ENCODE data around the gene ABCD3.
"Not testable (repeated sequence)": the region's sequence is repeated elsewhere in the genome, so short reads cannot be mapped to it uniquely, and the experiment has no call there.

ABCD3 gene

GRCh38 chr1:94417728-94417977 is 536 bp upstream of the ABCD3 start:
- peak overlapping the region; percentile 91 to 93 for H3K4me3 ChIP-seq
- intact Hi-C loops (cut with DNase I; ENCODE audit: low total_unique reads), result no loop called here
- DNase-seq, result no peak
- no peaks in the 10 kb centered on the region for H3K9me3 ChIP-seq
- H3K4me1 ChIP-seq, result peaks cover 0 to 34% (median 21%) of the 10 kb centered on the region in 4 donors
- H3K36me3 ChIP-seq, result no peaks in the 10 kb centered on the region
- TF ChIP-seq, protein P1, sequence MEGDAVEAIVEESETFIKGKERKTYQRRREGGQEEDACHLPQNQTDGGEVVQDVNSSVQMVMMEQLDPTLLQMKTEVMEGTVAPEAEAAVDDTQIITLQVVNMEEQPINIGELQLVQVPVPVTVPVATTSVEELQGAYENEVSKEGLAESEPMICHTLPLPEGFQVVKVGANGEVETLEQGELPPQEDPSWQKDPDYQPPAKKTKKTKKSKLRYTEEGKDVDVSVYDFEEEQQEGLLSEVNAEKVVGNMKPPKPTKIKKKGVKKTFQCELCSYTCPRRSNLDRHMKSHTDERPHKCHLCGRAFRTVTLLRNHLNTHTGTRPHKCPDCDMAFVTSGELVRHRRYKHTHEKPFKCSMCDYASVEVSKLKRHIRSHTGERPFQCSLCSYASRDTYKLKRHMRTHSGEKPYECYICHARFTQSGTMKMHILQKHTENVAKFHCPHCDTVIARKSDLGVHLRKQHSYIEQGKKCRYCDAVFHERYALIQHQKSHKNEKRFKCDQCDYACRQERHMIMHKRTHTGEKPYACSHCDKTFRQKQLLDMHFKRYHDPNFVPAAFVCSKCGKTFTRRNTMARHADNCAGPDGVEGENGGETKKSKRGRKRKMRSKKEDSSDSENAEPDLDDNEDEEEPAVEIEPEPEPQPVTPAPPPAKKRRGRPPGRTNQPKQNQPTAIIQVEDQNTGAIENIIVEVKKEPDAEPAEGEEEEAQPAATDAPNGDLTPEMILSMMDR (IDR thresholded peaks at IDR 0.05), result no peak
- H3K27me3 ChIP-seq, result no peaks in the 10 kb centered on the region
- peak overlapping the region; percentile 85 to 95 for H3K27ac ChIP-seq

GRCh38 chr1:94418664-94419655 is 771 bp downstream of the ABCD3 start:
- Histone ChIP-seq H3K27me3 (no peaks in the 10 kb centered on the region), H3K4me1 (peaks cover 0 to 43% (median 26%) of the 10 kb centered on the region in 4 donors), H3K9me3 (no peaks in the 10 kb centered on the region), H3K36me3 (no peaks in the 10 kb centered on the region), H3K4me3 (peak overlapping the region; percentile 91 to 93), H3K27ac (peak overlapping the region; percentile 85 to 95)
- DNase-seq, result peak; percentile 42 to 71
- intact Hi-C loops (cut with DNase I; ENCODE audit: low total_unique reads), result no loop called here
- TF ChIP-seq, protein P1 (IDR thresholded peaks at IDR 0.05), result no peak

GRCh38 chr1:94422115-94422820 is 4.1 kb downstream of the ABCD3 start:
- no peak overlapping the region for H3K27ac ChIP-seq
- H3K4me1 ChIP-seq, result peaks cover 0 to 54% (median 29%) of the 10 kb centered on the region in 4 donors
- TF ChIP-seq, protein P1 (IDR thresholded peaks at IDR 0.05), result no peak

DNA sequence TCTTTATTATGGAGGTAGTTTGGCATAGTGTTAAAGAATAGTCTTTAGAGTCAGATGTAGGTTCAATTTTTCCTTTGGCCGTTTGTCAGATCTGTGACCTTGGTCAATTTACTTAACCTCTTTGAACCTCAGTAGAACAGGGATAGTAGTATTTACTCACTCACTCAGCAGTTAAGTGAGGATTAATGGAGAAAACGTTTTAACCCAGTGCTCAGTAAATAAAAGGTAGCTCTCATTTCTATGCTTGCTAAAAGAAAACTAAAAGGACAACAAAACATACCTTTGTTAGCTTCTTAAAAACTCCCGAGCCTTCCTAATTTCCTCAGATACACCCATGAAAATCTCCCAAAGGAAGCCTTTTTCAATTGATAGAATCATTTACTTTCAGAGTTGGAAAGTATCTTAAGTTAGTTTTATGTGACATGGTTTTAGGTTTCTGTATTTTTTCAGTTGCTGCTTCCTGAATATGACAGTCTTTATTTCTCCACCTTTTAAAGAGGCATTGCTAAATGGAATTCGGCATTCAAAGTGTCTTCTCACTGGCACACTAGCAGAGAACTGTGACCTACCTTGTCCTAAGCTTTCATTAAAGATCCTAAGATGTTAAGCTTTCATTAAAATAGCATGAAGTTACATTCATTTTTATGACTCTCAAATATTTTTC is 7.8 kb downstream of the ABCD3 start:
- intact Hi-C loops (cut with DNase I; ENCODE audit: low total_unique reads), result no loop called here
- Histone ChIP-seq H3K36me3 (no peaks in the 10 kb centered on the region), H3K4me1 (peaks cover 0 to 46% (median 17%) of the 10 kb centered on the region in 4 donors), H3K4me3 (no peak overlapping the region), H3K27ac (no peak overlapping the region), H3K9me3 (no peaks in the 10 kb centered on the region), H3K27me3 (no peaks in the 10 kb centered on the region)
- TF ChIP-seq, protein P1 (IDR thresholded peaks at IDR 0.05), result no peak
- no peak for DNase-seq

More at GRCh38 chr1:94422115-94422820, 4.1 kb downstream of the ABCD3 start:
- intact Hi-C loops (cut with DNase I; ENCODE audit: low total_unique reads), result no loop called here
- Histone ChIP-seq H3K4me3 (no peak overlapping the region), H3K27me3 (no peaks in the 10 kb centered on the region), H3K9me3 (no peaks in the 10 kb centered on the region), H3K36me3 (no peaks in the 10 kb centered on the region)
- DNase-seq, result no peak

DNA sequence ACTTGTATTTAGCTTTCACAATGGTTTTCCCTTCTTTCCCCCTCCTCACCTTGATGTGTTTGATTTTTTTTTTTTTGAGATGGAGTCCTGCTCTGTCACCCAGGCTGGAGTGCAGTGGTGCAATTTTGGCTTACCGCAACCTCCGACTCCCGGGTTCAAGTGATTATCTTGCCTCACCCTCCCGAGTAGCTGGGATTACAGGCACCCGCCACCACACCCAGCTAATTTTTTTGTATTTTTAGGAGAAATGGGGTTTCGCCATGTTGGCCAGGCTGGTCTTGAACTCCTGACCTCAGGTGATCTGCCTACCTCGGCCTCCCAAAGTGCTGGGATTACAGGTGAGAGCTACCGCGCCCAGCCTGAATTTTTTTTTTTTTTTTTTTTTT is 8.3 kb downstream of the ABCD3 start:
- H3K36me3 ChIP-seq; H3K27ac ChIP-seq; H3K9me3 ChIP-seq; DNase-seq; intact Hi-C loops (cut with DNase I; ENCODE audit: low total_unique reads); H3K27me3 ChIP-seq; H3K4me3 ChIP-seq: not testable (repeated sequence)
- H3K4me1 ChIP-seq, result peaks cover 0 to 42% (median 15%) of the 10 kb centered on the region in 4 donors

Data from tibial artery (tissue), 4 donors.